H9 (cell line): ENCODE results near the gene TMEM132C. TPM values are rescaled to one million over a fixed set of nuclear protein-coding genes. Genes with fewer than 3 reads are reported as not detected.

Experiments used
- DNase-seq: peaks from one replicate; pipeline ENCODE4 v3.0.0-alpha.2; 2017
- H2AFZ ChIP-seq: one replicate; pipeline ENCODE4 v1.6.1; 2013; ENCODE audit warnings: mild to moderate bottlenecking, low read length, control low read depth, moderate library complexity
- H2AK5ac ChIP-seq: 2 replicates; pipeline ENCODE4 v1.6.1; 2013; ENCODE audit warnings: low read length, control low read depth, mixed read lengths; ENCODE audit not compliant: insufficient read length
- H2BK120ac ChIP-seq: one replicate; pipeline ENCODE4 v1.6.1; 2013; ENCODE audit warnings: low read depth, mild to moderate bottlenecking, low read length, control low read depth, inconsistent platforms; ENCODE audit not compliant: poor library complexity, severe bottlenecking
- H2BK12ac ChIP-seq: 2 replicates; pipeline ENCODE4 v1.6.1; 2013; ENCODE audit warnings: low read length, control low read depth, mixed read lengths, low read depth; ENCODE audit not compliant: insufficient read length
- H2BK15ac ChIP-seq: 2 replicates; pipeline ENCODE4 v1.6.1; 2013; ENCODE audit warnings: low read depth, low read length, control low read depth
- H2BK20ac ChIP-seq: one replicate; pipeline ENCODE4 v1.6.1; 2013; ENCODE audit warnings: low read depth, mild to moderate bottlenecking, low read length, control low read depth, inconsistent platforms; ENCODE audit not compliant: poor library complexity, severe bottlenecking
- H2BK5ac ChIP-seq: 2 replicates; pipeline ENCODE4 v1.6.1; 2013; ENCODE audit warnings: low read length, control low read depth, mixed read lengths; ENCODE audit not compliant: insufficient read length
- H3K14ac ChIP-seq: 2 replicates; pipeline ENCODE4 v1.6.1; 2013; ENCODE audit warnings: low read length, control low read depth; ENCODE audit not compliant: insufficient read depth
- H3K18ac ChIP-seq: 2 replicates; pipeline ENCODE4 v1.6.1; 2013; ENCODE audit warnings: low read depth, mild to moderate bottlenecking, mixed read lengths, low read length, control low read depth; ENCODE audit not compliant: insufficient read length
- H3K23ac ChIP-seq: 2 replicates; pipeline ENCODE4 v1.6.1; 2013; ENCODE audit warnings: low read length, control low read depth, mixed read lengths, low read depth; ENCODE audit not compliant: insufficient read length
- H3K23me2 ChIP-seq: 2 replicates; pipeline ENCODE4 v1.6.1; 2013; ENCODE audit warnings: low read depth, mild to moderate bottlenecking, mixed read lengths, low read length, control low read depth; ENCODE audit not compliant: insufficient read length, poor library complexity, severe bottlenecking
- H3K27ac ChIP-seq: 2 replicates; pipeline ENCODE4 v1.5.1; 2013; ENCODE audit warnings: low read length, control low read depth, mixed read lengths, low read depth; ENCODE audit not compliant: insufficient read length
- H3K27me3 ChIP-seq: 2 replicates; pipeline ENCODE4 v1.6.1; 2013; ENCODE audit warnings: low read length, control low read depth, inconsistent platforms; ENCODE audit not compliant: insufficient read depth
- H3K4ac ChIP-seq: 2 replicates; pipeline ENCODE4 v1.6.1; 2013; ENCODE audit warnings: low read depth, mild to moderate bottlenecking, control low read depth, inconsistent platforms, low read length, moderate library complexity
- H3K4me1 ChIP-seq: 2 replicates; pipeline ENCODE4 v1.6.1; 2013; ENCODE audit warnings: low read length, control low read depth, inconsistent platforms; ENCODE audit not compliant: insufficient read depth
- H3K4me2 ChIP-seq: 2 replicates; pipeline ENCODE4 v1.6.1; 2013; ENCODE audit warnings: low read length, control low read depth, mixed read lengths; ENCODE audit not compliant: insufficient read length, insufficient read depth
- H3K56ac ChIP-seq: 2 replicates; pipeline ENCODE4 v1.6.1; 2013; ENCODE audit warnings: low read depth, mild to moderate bottlenecking, mixed read lengths, low read length, control low read depth; ENCODE audit not compliant: insufficient read length
- H3K79me1 ChIP-seq: 2 replicates; pipeline ENCODE4 v1.6.1; 2013; ENCODE audit warnings: low read depth, mild to moderate bottlenecking, moderate library complexity, low read length, control low read depth, inconsistent platforms; ENCODE audit not compliant: insufficient read depth, poor library complexity, severe bottlenecking
- H3K79me2 ChIP-seq: 2 replicates; pipeline ENCODE4 v1.6.1; 2013; ENCODE audit warnings: low read length, control low read depth, inconsistent platforms; ENCODE audit not compliant: insufficient read depth
- H3K9ac ChIP-seq: 2 replicates; pipeline ENCODE4 v1.6.1; 2013; ENCODE audit warnings: low read length, control low read depth, mixed read lengths; ENCODE audit not compliant: insufficient read length; ENCODE audit errors: extremely low read depth
- H3K9me3 ChIP-seq: one replicate; pipeline ENCODE4 v1.6.1; 2013; ENCODE audit warnings: low read depth, low read length, inconsistent platforms; ENCODE audit not compliant: control insufficient read depth
- H3T11ph ChIP-seq: one replicate; pipeline ENCODE4 v1.6.1; 2013; ENCODE audit warnings: mild to moderate bottlenecking, low read length, control low read depth, inconsistent platforms
- H4K20me1 ChIP-seq: one replicate; pipeline ENCODE4 v1.6.1; 2013; ENCODE audit not compliant: control insufficient read depth, insufficient read length, insufficient read depth
- H4K5ac ChIP-seq: 2 replicates; pipeline ENCODE4 v1.6.1; 2013; ENCODE audit warnings: low read depth, mild to moderate bottlenecking, mixed read lengths, low read length, control low read depth; ENCODE audit not compliant: insufficient read length
- H4K8ac ChIP-seq: replicated peaks from 2 replicates; pipeline ENCODE4 v1.6.1; 2013; ENCODE audit warnings: low read length, control low read depth, mixed read lengths, low read depth; ENCODE audit not compliant: insufficient read length
- H4K91ac ChIP-seq: 2 replicates; pipeline ENCODE4 v1.6.1; 2013; ENCODE audit warnings: low read depth, mild to moderate bottlenecking, moderate library complexity, mixed read lengths, low read length, control low read depth; ENCODE audit not compliant: insufficient read length
- H3K27ac Mint-ChIP-seq, 3 experiments: 2 replicates in 2 of 3; 3 replicates in 1 of 3; pipeline ENCODE4 v1.8.0; 2020 to 2021; ENCODE audit warnings: mixed read lengths in 3 of 3, mild to moderate bottlenecking in 1 of 3, moderate library complexity in 1 of 3
- H3K27me3 Mint-ChIP-seq: 2 replicates; pipeline ENCODE4 v1.8.0; 2021; ENCODE audit warnings: low read depth, mild to moderate bottlenecking, moderate library complexity, mixed read lengths
- H3K36me3 Mint-ChIP-seq, 3 experiments: 2 replicates in 2 of 3; 3 replicates in 1 of 3; pipeline ENCODE4 v1.8.0; 2020 to 2021; ENCODE audit warnings: low read depth in 3 of 3, mixed read lengths in 3 of 3; ENCODE audit not compliant: insufficient read depth in 1 of 3
- H3K4me1 Mint-ChIP-seq, 2 experiments: 2 replicates each; pipeline ENCODE4 v1.8.0; 2020; ENCODE audit warnings: mixed read lengths in 2 of 2
- H3K4me3 Mint-ChIP-seq, 2 experiments: 2 replicates in 1 of 2; 3 replicates in 1 of 2; pipeline ENCODE4 v1.8.0; 2020 to 2021; ENCODE audit warnings: mild to moderate bottlenecking in 2 of 2, mixed read lengths in 2 of 2, moderate library complexity in 1 of 2
- H3K9me3 Mint-ChIP-seq, 2 experiments: 2 replicates in 1 of 2; 3 replicates in 1 of 2; pipeline ENCODE4 v1.8.0; 2020; ENCODE audit warnings: mild to moderate bottlenecking in 2 of 2, mixed read lengths in 2 of 2, moderate library complexity in 1 of 2
- CTCF ChIP-seq: fragments of 200-600 bp; sonication (generic); conservative IDR thresholded peaks from 3 replicates; pipeline ENCODE4 v1.8.0; 2021; ENCODE audit warnings: antibody characterized with exemption, mild to moderate bottlenecking
- WGBS: extraction: QIAGEN DNeasy Blood & Tissue Kit; methylation state at CpG from one replicate; pipeline ENCODE4 v1.1.7; 2013; ENCODE audit warnings: missing lambda C conversion rate, low lambda C conversion rate, mixed read lengths; ENCODE audit not compliant: insufficient read length; ENCODE audit errors: extremely low coverage; 5-methylcytosine and 5-hydroxymethylcytosine counted together
- total RNA-seq: library from RNA; stranded (reverse); gene quantifications from 2 replicates; pipeline ENCODE4 v1.2.1, GENCODE V29; 2021

TMEM132C gene
- total RNA-seq, 1 experiment from 2014 or later: 0.22 TPM

GRCh38 chr12:128592220-128592744 is 325.3 kb downstream of the TMEM132C start:
- Mint-ChIP-seq H3K9me3 (no peaks in the 10 kb centered on the region; a peak in 2 of 5 replicates), H3K4me3 (no peak overlapping the region), H3K27me3 (peaks cover 47% of the 10 kb centered on the region), H3K36me3 (no peaks in the 10 kb centered on the region; a peak in 1 of 7 replicates), H3K4me1 (peaks cover 14 to 21% of the 10 kb centered on the region in 2 experiments), H3K27ac (no peak overlapping the region)
- no CpG with 5 or more reads among the region's 6 CpGs for WGBS
- Histone ChIP-seq H3K23me2 (no peaks in the 10 kb centered on the region), H2BK20ac (no peak overlapping the region), H2BK15ac (no peak overlapping the region), H3K4me2 (no peak overlapping the region), H3K27me3 (no peaks in the 10 kb centered on the region), H3K18ac (no peak overlapping the region), H2AK5ac (no peak overlapping the region), H3K4me1 (no peaks in the 10 kb centered on the region), H2BK12ac (no peak overlapping the region), H3K9me3 (no peaks in the 10 kb centered on the region), H4K20me1 (peaks cover 3% of the 10 kb centered on the region), H4K8ac (no peak overlapping the region), H4K91ac (no peak overlapping the region), H2BK5ac (no peak overlapping the region), H3K27ac (no peak overlapping the region), H3K14ac (no peak overlapping the region), H2BK120ac (no peak overlapping the region), H3K56ac (no peak overlapping the region), H3K4ac (no peak overlapping the region), H3K79me1 (no peaks in the 10 kb centered on the region), H2AFZ (no peak overlapping the region), H3K79me2 (no peaks in the 10 kb centered on the region), H4K5ac (no peak overlapping the region), H3K23ac (no peak overlapping the region), H3K9ac (no peak overlapping the region), H3T11ph (no peak overlapping the region)
- no peak for DNase-seq
- no peak for TF ChIP-seq CTCF
